GM18870 (cell line): ENCODE measurements around the gene PTRH1.

Experiments
- ATAC-seq: cut with Tn5 transposase; IDR thresholded peaks from one replicate; pipeline ENCODE4 v1.9.1; 2021; ENCODE audit warnings: moderate library complexity; ENCODE audit not compliant: unreplicated experiment

The PTRH1 gene

GRCh38 chr9:127664678-127665507 lies 50.6 kb downstream of the PTRH1 start:
- ATAC-seq = no peak

- no peak for ATAC-seq
These were observed 51.2 kb downstream of the PTRH1 start for GRCh38 chr9:127664324-127664677.
